Measurements from ENCODE around the gene PPFIBP2. TPM values are rescaled to one million over a fixed set of nuclear protein-coding genes. Genes with fewer than 3 reads are reported as not detected.
A peak's percentile ranks its signal among the peaks of the same experiment; 100 is the strongest.

Gene PPFIBP2
- total RNA-seq, 1 donor from 2014 or later = 24.1 TPM

DNA sequence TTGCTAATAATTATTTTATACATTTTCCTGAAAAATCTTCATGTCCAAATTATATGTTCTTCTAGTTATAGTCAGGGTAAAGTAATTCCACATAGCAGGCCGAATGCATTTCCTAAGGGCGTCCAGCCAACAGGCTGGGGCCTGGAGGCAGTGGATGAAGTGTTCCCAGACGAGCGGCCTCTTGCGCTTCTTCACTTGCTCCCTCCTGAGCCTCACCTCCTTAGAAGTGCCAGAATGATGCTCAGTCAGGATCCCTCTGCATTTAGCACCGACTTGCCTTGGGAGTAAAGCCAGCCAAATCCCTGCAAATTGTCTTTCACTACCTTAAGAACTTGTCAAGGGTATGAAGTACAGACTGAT lies 27.0 kb upstream of the PPFIBP2 start:
- no peaks in the 10 kb centered on the region for H3K36me3 ChIP-seq
- peak overlapping the region; percentile 53 for H3K4me3 ChIP-seq
- peak overlapping the region; percentile 4 for H3K27ac ChIP-seq
- no peak for TF ChIP-seq CTCF (IDR thresholded peaks at IDR 0.05)
- DNase-seq = no peak
- H3K9me3 ChIP-seq = no peaks in the 10 kb centered on the region
- no peak for ATAC-seq
- intact Hi-C loops (cut with DNase I) = no loop called here
- no peaks in the 10 kb centered on the region for H3K27me3 ChIP-seq (ENCODE audit: low read depth)
- peaks cover 5% of the 10 kb centered on the region for H3K4me1 ChIP-seq

DNA sequence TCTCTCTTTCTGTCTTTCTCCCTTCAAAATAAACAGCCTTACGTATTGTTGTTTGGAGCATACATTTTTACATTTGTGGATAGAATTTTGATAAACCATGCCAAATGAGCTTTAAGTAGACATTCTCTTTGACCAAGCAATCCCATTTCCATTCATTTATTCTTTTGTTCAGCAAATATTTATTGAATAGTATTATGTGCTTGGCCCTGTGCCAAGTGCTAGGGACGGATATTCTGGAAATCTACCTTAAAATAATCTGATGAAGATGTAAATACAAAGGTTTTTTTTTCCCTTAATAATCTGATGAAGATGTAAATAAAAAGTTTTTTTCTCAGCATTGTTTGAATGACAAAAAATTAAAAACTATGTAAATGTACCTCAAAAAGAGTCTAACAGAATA lies 26.4 kb upstream of the PPFIBP2 start:
- TF ChIP-seq CTCF (IDR thresholded peaks at IDR 0.05) = no peak
- Histone ChIP-seq H3K27me3 (ENCODE audit: low read depth) (no peaks in the 10 kb centered on the region), H3K9me3 (no peaks in the 10 kb centered on the region), H3K4me1 (peaks cover 5% of the 10 kb centered on the region), H3K27ac (peak overlapping the region; percentile 4), H3K4me3 (peak overlapping the region; percentile 53), H3K36me3 (no peaks in the 10 kb centered on the region)
- intact Hi-C loops (cut with DNase I) = no loop called here
- ATAC-seq = no peak
- DNase-seq = no peak

DNA sequence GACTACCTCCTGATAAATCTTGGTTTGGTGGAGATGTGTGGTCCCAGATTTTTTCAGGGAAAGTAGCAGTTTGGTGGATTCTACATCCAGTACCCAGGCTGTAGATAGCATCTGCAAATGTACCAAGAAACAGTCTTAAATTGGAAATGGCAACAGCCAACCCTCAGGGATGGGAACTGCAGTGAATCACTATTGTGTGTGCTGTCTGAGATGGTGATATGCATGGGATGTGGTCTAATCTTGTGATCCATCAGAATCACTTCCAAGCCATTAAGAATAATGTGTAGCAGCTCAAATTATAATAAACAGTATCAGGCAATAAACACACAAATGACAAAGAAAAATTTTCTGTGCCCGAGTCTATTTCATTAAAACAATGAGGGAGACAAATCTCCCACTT lies 25.1 kb upstream of the PPFIBP2 start:
- no peak overlapping the region for H3K4me3 ChIP-seq
- no peaks in the 10 kb centered on the region for H3K9me3 ChIP-seq
- no peaks in the 10 kb centered on the region for H3K27me3 ChIP-seq (ENCODE audit: low read depth)
- no peak overlapping the region for H3K27ac ChIP-seq
- ATAC-seq (no peak), DNase-seq (no peak)
- no peaks in the 10 kb centered on the region for H3K36me3 ChIP-seq
- no peak for TF ChIP-seq CTCF (IDR thresholded peaks at IDR 0.05)
- intact Hi-C loops (cut with DNase I) = no loop called here
- peaks cover 5% of the 10 kb centered on the region for H3K4me1 ChIP-seq

GRCh38 chr11:7489376-7489775 lies 24.4 kb upstream of the PPFIBP2 start:
- peaks cover 5% of the 10 kb centered on the region for H3K4me1 ChIP-seq
- no peak for TF ChIP-seq CTCF (IDR thresholded peaks at IDR 0.05)
- no peaks in the 10 kb centered on the region for H3K36me3 ChIP-seq
- H3K27ac ChIP-seq = no peak overlapping the region
- H3K4me3 ChIP-seq = no peak overlapping the region
- no peaks in the 10 kb centered on the region for H3K27me3 ChIP-seq (ENCODE audit: low read depth)
- DNase-seq (no peak), ATAC-seq (peak; percentile 19 to 35)
- no peaks in the 10 kb centered on the region for H3K9me3 ChIP-seq
- intact Hi-C loops (cut with DNase I) = no loop called here

DNA sequence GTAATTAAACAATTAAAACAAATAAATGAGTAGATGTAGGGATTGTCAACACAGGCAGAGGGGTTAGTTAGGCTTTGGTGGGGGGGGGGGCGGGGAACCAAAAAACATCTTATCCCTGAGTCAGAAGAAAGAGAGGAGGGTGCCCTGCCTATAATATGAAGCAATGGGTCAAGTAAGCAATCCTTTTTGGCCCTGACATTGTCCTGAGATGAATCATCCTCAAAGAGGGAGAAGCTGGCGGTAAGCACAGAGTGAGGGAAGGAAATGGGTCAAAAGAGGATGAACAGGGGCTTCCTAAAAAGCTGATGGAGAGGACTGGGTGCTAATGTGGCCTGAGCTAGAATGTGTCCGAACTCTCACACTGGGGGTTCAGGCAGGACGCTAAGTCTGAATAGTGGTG lies 23.7 kb upstream of the PPFIBP2 start:
- intact Hi-C loops (cut with DNase I) = no loop called here
- TF ChIP-seq CTCF (IDR thresholded peaks at IDR 0.05) = no peak
- ATAC-seq (peak; percentile 30 to 32), DNase-seq (no peak)
- no peaks in the 10 kb centered on the region for H3K9me3 ChIP-seq
- no peaks in the 10 kb centered on the region for H3K36me3 ChIP-seq
- no peaks in the 10 kb centered on the region for H3K27me3 ChIP-seq (ENCODE audit: low read depth)
- no peaks in the 10 kb centered on the region for H3K4me1 ChIP-seq
- no peak overlapping the region for H3K27ac ChIP-seq
- no peak overlapping the region for H3K4me3 ChIP-seq

DNA sequence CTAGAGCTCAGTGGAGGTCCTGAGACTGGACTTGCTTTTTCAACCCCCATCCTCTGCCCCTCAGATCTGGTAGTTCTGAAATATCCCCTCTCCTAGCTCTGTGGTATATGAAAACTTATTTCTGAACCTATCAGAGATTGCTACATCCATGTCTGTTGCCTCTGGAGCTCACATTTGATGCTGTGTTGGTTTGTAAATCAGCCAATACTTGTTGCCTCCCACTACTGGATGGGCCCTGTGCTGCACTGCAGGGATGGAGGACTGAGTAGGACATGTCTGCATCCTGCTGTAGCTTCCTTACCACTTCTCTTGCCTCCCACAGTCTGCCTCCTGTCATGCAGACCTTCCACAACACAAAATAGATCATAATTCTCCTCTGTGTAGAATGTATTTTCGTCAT lies 23.3 kb upstream of the PPFIBP2 start:
- intact Hi-C loops (cut with DNase I) = no loop called here
- TF ChIP-seq CTCF (IDR thresholded peaks at IDR 0.05) = no peak
- Histone ChIP-seq H3K4me1 (no peaks in the 10 kb centered on the region), H3K9me3 (no peaks in the 10 kb centered on the region), H3K27me3 (ENCODE audit: low read depth) (no peaks in the 10 kb centered on the region), H3K36me3 (no peaks in the 10 kb centered on the region), H3K4me3 (no peak overlapping the region), H3K27ac (no peak overlapping the region)
- ATAC-seq (no peak), DNase-seq (no peak)
